DMS 273 (cell line): ENCODE data around the gene CTLA4.

Source experiments
- DNase-seq: peaks from one replicate; lab custom pipeline; 2025; ENCODE audit not compliant: unreplicated experiment; lab: John Stamatoyannopoulos, UW

Gene CTLA4

GRCh38 chr2:203889944-203890343 lies 22.4 kb downstream of the CTLA4 start:
- no peak for DNase-seq

DNA sequence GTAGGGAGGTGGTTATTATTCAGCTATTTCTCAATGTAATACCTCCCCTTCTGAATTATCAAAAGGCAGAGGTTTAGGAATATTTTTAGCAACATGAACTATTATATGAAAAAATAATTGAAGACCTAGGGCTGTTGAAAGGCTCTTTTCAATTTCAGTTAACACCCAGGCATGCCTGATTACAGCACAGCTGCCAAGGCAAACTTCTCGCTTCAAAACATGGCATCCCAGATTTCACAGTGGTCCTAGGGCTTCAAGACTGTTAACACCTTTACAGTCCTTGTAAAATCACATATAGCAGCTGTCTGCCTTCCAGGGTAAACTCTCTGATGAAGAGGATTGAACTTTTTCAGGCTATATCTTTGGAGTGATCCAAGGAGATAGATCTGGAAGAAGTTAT lies 23.2 kb downstream of the CTLA4 start:
- DNase-seq: no peak

GRCh38 chr2:203891474-203891873 lies 23.9 kb downstream of the CTLA4 start:
- no peak for DNase-seq

- no peak for DNase-seq
These were observed 24.6 kb downstream of the CTLA4 start for GRCh38 chr2:203892207-203892606.

DNA sequence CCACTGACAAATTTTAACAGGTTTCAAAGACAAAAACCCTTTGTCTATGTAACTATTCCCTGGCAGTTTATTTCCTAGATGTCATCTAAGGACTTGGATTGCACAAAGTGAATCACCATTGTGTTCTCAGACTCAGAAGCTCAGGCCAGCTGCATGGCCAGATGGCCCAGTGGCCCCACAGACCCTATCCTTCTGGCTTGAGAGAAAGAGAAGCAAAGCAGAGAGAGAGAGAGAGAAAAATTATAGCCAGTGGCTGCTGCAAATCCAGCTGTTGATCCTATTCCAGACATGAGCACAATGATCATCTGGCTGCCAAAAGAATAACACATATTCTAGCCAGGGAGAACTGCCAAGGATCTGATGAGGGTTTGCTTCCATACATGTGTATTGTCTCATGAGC lies 25.8 kb downstream of the CTLA4 start:
- DNase-seq: peak; percentile 58

GRCh38 chr2:203893840-203894239 lies 26.3 kb downstream of the CTLA4 start:
- DNase-seq: no peak

DNA sequence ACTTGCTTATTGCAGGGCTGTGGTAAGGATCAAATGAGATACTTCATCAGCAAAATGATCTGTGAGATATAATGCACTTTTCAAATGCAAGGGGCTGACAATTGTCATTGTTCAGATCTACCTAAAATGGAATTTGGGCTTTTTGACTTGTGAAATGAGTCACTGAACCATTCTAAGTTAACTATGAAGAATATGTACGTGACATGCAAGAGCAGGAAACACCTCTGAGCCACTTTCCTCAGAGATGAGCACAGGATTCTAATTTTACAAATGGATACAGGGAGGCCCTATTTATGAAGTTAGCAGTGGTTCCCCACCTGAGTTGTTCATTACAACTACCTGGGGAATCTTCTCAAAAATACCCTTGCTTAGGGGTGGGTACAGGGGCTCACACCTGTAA lies 26.7 kb downstream of the CTLA4 start:
- DNase-seq: no peak

DNA sequence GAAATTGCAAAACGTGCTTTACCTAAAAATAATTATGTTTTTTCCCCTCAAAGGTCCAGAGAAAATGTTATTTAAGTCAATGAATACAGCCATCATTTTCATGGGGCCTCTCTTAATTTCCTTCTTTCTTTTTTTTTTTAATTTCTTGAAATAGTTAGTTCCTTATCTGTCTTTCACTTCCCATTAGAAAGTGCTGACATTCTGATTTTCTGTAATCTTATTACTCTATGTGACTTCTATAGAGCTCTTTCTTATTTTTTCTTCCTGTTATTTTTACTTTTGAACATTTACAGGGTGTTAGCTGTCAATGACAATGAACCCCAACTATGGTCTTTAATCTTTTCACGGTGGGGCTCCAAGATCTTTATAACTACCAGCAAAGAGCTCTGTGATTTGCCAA lies 30.0 kb downstream of the CTLA4 start:
- no peak for DNase-seq

GRCh38 chr2:203898657-203899056 lies 31.1 kb downstream of the CTLA4 start:
- DNase-seq: no peak

DNA sequence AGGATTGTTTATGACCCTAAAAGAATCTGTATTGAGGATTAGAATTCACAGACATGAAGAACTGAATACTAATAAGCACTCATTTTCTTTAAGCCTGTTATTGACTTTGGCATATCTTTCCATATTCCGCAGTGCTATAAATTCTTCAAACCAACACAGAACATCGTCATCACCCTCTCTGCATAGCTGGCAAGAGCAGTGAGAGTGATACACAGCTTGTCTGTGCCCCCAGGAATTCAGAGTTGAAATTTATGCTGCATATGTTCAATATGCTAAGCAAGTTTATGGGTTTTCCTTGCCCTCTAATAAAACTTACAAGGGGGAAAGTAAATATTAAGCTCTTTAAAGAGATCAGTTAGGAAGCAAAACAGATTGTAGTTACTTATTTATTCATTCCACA lies 32.7 kb downstream of the CTLA4 start:
- DNase-seq: no peak

DNA sequence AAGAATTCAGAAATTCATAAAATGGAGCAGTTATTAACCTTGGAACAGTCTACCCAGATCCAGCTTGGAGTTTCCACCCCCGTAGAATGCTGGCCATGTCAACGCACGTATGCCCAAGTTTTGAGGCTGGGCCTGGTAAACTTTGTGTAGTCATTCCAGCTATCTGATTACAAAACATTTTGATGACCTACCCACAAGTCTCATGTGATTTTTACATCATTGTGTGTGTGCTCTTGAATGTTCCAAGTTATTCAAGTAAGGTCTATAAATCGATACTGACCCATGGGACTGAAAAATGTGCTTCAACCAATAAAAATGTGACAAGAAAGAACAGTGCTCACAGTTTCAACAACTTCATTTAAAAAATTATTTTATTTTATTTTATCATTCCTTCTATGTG lies 36.5 kb downstream of the CTLA4 start:
- no peak for DNase-seq

DNA sequence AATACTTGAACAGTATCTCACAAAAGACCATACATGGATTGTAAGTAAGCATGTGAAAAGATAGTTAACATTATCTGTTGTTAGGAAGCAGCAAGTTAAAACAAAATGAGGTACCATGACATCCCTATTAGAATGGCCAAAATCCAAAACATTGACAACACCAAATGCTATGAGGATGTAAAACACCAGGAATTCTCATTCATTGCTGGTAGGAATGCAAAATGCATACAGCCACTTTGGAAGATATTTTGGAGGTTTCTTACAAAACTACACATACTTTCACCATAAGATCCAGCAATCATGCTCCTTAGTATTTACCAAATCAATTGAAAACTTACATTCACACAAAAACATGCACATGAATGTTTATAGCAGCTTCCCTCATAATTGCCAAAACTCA lies 38.1 kb downstream of the CTLA4 start:
- no peak for DNase-seq

- DNase-seq: no peak
These were observed 40.7 kb downstream of the CTLA4 start for GRCh38 chr2:203908066-203908796.

GRCh38 chr2:203908797-203909185 lies 41.2 kb downstream of the CTLA4 start:
- DNase-seq: no peak

DNA sequence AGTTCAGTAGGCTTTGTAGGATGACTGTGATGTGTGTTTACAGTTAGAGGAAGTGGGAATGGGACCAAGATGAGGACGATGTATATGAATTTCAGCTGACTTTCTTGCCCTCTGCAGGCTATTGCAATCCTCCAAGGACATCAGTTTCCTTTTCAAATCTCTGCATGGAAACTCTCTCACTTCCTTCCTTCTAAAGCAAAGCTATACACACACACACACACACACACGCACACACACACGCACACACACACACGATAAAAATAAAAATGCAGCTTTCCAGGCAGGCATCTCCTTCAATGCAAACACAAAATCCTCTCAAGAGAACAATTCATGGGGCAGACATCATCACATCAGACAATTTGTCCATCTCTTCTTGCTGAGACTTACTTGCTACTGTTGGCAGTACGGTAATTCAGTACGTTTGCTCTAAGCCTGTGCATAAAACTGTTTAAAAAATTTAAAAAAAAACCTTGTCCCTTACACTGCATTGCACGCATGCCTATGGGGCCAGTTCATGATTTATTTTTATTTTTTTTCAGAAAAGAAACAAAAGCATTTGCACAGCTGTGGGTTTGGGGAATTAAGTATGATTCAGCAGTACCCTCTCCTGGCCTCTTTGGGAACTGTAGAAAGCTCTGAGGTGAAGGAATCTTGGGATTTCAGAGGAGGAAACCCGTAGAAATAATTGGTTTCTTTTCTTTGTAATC lies 41.8 kb downstream of the CTLA4 start:
- peak; percentile 56 for DNase-seq

DNA sequence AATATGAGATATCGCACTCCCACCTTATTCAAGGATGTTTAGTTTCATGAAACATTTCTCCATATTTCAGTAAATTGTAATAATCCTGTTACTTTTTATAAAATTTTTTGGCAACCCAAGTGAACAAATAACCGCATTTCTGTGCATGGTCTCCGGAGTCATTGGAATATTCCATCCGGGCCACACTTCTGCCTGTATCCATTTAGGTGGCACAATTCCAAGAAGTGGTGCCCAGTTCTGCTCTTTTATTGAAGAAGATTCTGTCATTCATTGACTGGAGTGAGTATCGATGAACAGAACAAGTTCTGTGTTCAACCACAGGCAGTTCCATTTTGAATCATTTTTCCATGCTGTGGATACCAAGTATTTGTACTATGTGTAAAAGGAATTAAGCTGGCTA lies 42.4 kb downstream of the CTLA4 start:
- DNase-seq: no peak

GRCh38 chr2:203913947-203914346 lies 46.4 kb downstream of the CTLA4 start:
- no peak for DNase-seq

- no peak for DNase-seq
These were observed 47.1 kb downstream of the CTLA4 start for GRCh38 chr2:203914546-203915182.

- no peak for DNase-seq
These were observed 47.7 kb downstream of the CTLA4 start for GRCh38 chr2:203915256-203915655.

DNA sequence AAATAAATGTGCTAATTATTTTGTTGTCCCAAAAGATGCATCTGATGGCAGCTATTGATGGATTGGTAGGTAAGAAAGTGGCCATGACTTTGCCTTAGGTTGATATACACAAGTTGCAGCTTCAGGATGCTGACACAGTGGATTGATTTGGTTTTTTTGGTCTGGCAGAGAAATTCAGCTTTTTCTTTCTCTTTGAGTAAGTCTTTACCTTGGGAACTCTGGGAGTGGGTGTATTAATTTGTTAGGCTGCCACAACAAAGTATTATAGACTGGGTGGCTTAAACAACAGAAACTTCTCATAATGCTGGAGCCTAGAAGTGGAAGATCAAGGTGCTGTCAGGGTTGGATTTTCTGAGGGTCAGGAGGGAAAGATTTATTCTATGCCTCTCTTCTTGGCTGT lies 49.2 kb downstream of the CTLA4 start:
- no peak for DNase-seq

- no peak for DNase-seq
These were observed 50.7 kb downstream of the CTLA4 start for GRCh38 chr2:203918264-203918663.

DNA sequence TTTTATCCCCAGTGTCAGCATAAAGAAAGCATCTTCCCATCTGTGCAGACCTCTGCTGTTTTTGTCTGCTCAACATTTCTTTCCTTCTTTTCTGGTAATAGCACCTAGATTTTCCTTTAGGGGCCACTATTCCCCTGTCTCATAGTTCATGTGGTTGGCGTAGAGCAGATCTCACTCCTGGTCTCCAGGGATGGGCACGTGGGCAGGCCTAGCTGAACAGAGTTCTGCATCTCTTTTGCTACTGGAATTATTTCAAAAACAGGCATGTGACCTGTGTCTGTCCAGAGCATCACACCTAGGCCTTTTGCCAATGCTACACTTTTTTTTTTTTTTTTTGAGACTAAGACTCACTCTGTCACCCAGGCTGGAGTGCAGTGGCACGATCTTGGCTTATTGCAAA lies 51.3 kb downstream of the CTLA4 start:
- DNase-seq: no peak
